CD14-positive monocyte (primary cell): ENCODE data around the gene RAB7B. TPM values are rescaled to one million over a fixed set of nuclear protein-coding genes. Genes with fewer than 3 reads are reported as not detected.

Experiments
- DNase-seq, 3 donors: peaks; one replicate each; pipeline ENCODE4 v3.0.0-alpha.2; 2011 to 2022
- H2AFZ ChIP-seq: 2 replicates; pipeline ENCODE4 v1.6.0; 2012; ENCODE audit warnings: mild to moderate bottlenecking, low read depth, low read length, inconsistent platforms; ENCODE audit not compliant: insufficient read depth, poor library complexity, severe bottlenecking
- H3K27ac ChIP-seq, 2 donors: 1 replicate in 1 of 2; 2 replicates in 1 of 2; pipeline ENCODE4 v1.5.1; 2012 to 2013; ENCODE audit warnings: low read length in 2 of 2, control low read depth in 1 of 2, inconsistent platforms in 1 of 2, low read depth in 1 of 2, mild to moderate bottlenecking in 1 of 2
- H3K27me3 ChIP-seq, 2 donors: one replicate each; pipeline versions ENCODE4 v1.6.0 to v1.6.1; 2011 to 2013; ENCODE audit warnings: low read length in 2 of 2; ENCODE audit not compliant: control insufficient read depth in 2 of 2, insufficient read depth in 2 of 2
- H3K36me3 ChIP-seq, 2 donors: replicated peaks in 1 of 2; 1 replicate in 1 of 2; 2 replicates in 1 of 2; pipeline versions ENCODE4 v1.5.1 to v1.6.1; 2012 to 2013; ENCODE audit warnings: low read length in 2 of 2, control low read depth in 1 of 2, inconsistent platforms in 1 of 2, mild to moderate bottlenecking in 1 of 2; ENCODE audit not compliant: insufficient read depth in 2 of 2, control insufficient read depth in 1 of 2
- H3K4me1 ChIP-seq, 2 donors: 1 replicate in 1 of 2; 2 replicates in 1 of 2; pipeline versions ENCODE4 v1.5.1 to v1.6.1; 2012 to 2013; ENCODE audit warnings: low read length in 2 of 2, control low read depth in 1 of 2, inconsistent platforms in 1 of 2, mild to moderate bottlenecking in 1 of 2, moderate library complexity in 1 of 2; ENCODE audit not compliant: insufficient read depth in 2 of 2, control insufficient read depth in 1 of 2
- H3K4me2 ChIP-seq: replicated peaks from 2 replicates; pipeline ENCODE3; 2012; ENCODE audit warnings: low read length, moderate library complexity, mild to moderate bottlenecking; ENCODE audit not compliant: poor library complexity, severe bottlenecking; ENCODE audit errors: extremely low read depth
- H3K4me3 ChIP-seq, 3 experiments: fragments of 200-600 bp in 1 of 3; sonication (generic) in 1 of 3; replicated peaks in 1 of 3; 1 replicate in 2 of 3; 2 replicates in 1 of 3; pipeline ENCODE4 v1.5.1; 2011 to 2013; ENCODE audit warnings: low read length in 3 of 3, mild to moderate bottlenecking in 3 of 3, control low read depth in 2 of 3, low read depth in 2 of 3, inconsistent platforms in 1 of 3, moderate library complexity in 1 of 3
- H3K79me2 ChIP-seq: 2 replicates; pipeline ENCODE4 v1.6.0; 2012; ENCODE audit warnings: mild to moderate bottlenecking, control low read depth, inconsistent platforms, low read length, moderate library complexity; ENCODE audit not compliant: insufficient read depth
- H3K9ac ChIP-seq: 2 replicates; pipeline ENCODE4 v1.6.0; 2017; ENCODE audit warnings: low read length, mild to moderate bottlenecking; ENCODE audit not compliant: insufficient read depth, poor library complexity, severe bottlenecking
- H3K9me3 ChIP-seq, 2 donors: replicated peaks in 1 of 2; 1 replicate in 1 of 2; 2 replicates in 1 of 2; pipeline versions ENCODE4 v1.5.1 to v1.6.1; 2012 to 2013; ENCODE audit warnings: low read length in 2 of 2, control low read depth in 1 of 2; ENCODE audit not compliant: control insufficient read depth in 1 of 2, insufficient read depth in 1 of 2
- H4K20me1 ChIP-seq: 2 replicates; pipeline ENCODE4 v1.6.0; 2012; ENCODE audit warnings: mild to moderate bottlenecking, low read length, control low read depth, moderate library complexity; ENCODE audit not compliant: insufficient read depth
- H3K27ac Mint-ChIP-seq, 7 donors: one replicate each; pipeline ENCODE4 v1.8.0; 2020; ENCODE audit warnings: mild to moderate bottlenecking in 7 of 7, mixed read lengths in 7 of 7, moderate library complexity in 6 of 7, inconsistent platforms in 2 of 7
- H3K27me3 Mint-ChIP-seq, 3 donors: one replicate each; pipeline ENCODE4 v1.8.0; 2021 to 2022; ENCODE audit warnings: low read depth in 3 of 3, mild to moderate bottlenecking in 3 of 3, mixed read lengths in 3 of 3, moderate library complexity in 3 of 3, inconsistent platforms in 1 of 3
- H3K36me3 Mint-ChIP-seq, 2 donors: one replicate each; pipeline ENCODE4 v1.8.0; 2020; ENCODE audit warnings: mixed read lengths in 2 of 2, inconsistent platforms in 1 of 2, mild to moderate bottlenecking in 1 of 2
- H3K4me1 Mint-ChIP-seq: one replicate; pipeline ENCODE4 v1.8.0; 2020; ENCODE audit warnings: mild to moderate bottlenecking, mixed read lengths
- H3K4me3 Mint-ChIP-seq, 2 donors: one replicate each; pipeline ENCODE4 v1.8.0; 2020; ENCODE audit warnings: mild to moderate bottlenecking in 2 of 2, mixed read lengths in 2 of 2, moderate library complexity in 1 of 2
- H3K9me3 Mint-ChIP-seq, 7 donors: one replicate each; pipeline ENCODE4 v1.8.0; 2020 to 2022; ENCODE audit warnings: mixed read lengths in 7 of 7, mild to moderate bottlenecking in 6 of 7, moderate library complexity in 6 of 7, inconsistent platforms in 2 of 7
- WGBS: methylation state at CpG from one replicate; pipeline ENCODE4 v1.1.5; 2013; ENCODE audit warnings: missing lambda C conversion rate; ENCODE audit not compliant: insufficient coverage; 5-methylcytosine and 5-hydroxymethylcytosine counted together
- intact Hi-C, 2 donors: fragments of 100-400 bp; cut with micrococcal nuclease; formaldehyde crosslinking; loops; one replicate each; pipeline versions ENCODE4 v1.15.0 to v1.15.1; 2023
- polyA plus RNA-seq, 3 donors: library from polyadenylated mRNA; depleted of rRNA in 1 of 3; unstranded in 2 of 3; stranded (reverse) in 1 of 3; fragments of 300-500 nt in 2 of 3; fragments of >200 nt in 1 of 3; fragmentation: Illumina TruSeq in 2 of 3; gene quantifications; 1 replicate in 2 of 3; 2 replicates in 1 of 3; pipeline ENCODE4 v1.2.3, GENCODE V29; 2012 to 2021
- TF ChIP-seq, protein P1 (sequence below): fragments of 200-600 bp; IDR thresholded peaks from one replicate; pipeline ENCODE4 v1.8.0; 2022; ENCODE audit warnings: antibody characterized with exemption, mild to moderate bottlenecking

RAB7B gene
- polyA plus RNA-seq, 3 donors = 0.41 to 0.52 (median 0.47) TPM

DNA sequence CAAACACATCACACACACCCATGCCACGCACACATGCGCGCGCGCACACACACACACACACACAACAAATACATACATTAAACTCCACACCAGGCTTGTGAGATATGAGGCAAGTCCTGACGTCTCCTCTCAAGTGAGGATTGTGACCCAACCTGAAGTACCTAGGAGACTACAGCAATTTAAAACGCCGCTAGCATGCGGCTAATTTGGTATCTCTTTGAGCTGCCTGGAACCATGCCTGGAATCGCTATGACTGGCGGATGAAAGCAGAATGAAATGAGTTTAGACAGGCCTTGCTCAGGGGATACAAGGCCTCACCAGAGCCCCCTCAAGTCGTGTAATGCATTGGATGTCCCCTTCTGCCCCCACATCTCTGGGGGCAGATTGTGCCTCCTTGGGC lies 1.6 kb upstream of the RAB7B start:
- intact Hi-C loops = no loop called here
- no peaks in the 10 kb centered on the region for H3K9me3 ChIP-seq
- H3K9ac ChIP-seq = no peak overlapping the region
- peaks cover 7% of the 10 kb centered on the region for H3K79me2 ChIP-seq
- peaks cover 53 to 58% of the 10 kb centered on the region in 2 donors for H3K4me1 ChIP-seq
- Mint-ChIP-seq H3K27ac (peak overlapping the region in 2 of 7 donors; percentile 9 to 39), H3K9me3 (no peaks in the 10 kb centered on the region), H3K27me3 (no peaks in the 10 kb centered on the region), H3K4me1 (peaks cover 65% of the 10 kb centered on the region), H3K4me3 (no peak overlapping the region), H3K36me3 (no peaks in the 10 kb centered on the region)
- DNase-seq = no peak
- no peak overlapping the region for H3K4me2 ChIP-seq
- no peak overlapping the region for H2AFZ ChIP-seq
- H3K27me3 ChIP-seq = no peaks in the 10 kb centered on the region
- no peaks in the 10 kb centered on the region for H4K20me1 ChIP-seq
- TF ChIP-seq, protein P1, sequence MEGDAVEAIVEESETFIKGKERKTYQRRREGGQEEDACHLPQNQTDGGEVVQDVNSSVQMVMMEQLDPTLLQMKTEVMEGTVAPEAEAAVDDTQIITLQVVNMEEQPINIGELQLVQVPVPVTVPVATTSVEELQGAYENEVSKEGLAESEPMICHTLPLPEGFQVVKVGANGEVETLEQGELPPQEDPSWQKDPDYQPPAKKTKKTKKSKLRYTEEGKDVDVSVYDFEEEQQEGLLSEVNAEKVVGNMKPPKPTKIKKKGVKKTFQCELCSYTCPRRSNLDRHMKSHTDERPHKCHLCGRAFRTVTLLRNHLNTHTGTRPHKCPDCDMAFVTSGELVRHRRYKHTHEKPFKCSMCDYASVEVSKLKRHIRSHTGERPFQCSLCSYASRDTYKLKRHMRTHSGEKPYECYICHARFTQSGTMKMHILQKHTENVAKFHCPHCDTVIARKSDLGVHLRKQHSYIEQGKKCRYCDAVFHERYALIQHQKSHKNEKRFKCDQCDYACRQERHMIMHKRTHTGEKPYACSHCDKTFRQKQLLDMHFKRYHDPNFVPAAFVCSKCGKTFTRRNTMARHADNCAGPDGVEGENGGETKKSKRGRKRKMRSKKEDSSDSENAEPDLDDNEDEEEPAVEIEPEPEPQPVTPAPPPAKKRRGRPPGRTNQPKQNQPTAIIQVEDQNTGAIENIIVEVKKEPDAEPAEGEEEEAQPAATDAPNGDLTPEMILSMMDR = no peak
- no peak overlapping the region for H3K27ac ChIP-seq
- no peak overlapping the region for H3K4me3 ChIP-seq
- WGBS = 89% methylated on average over 12 of the region's 12 CpGs
- H3K36me3 ChIP-seq = no peaks in the 10 kb centered on the region

DNA sequence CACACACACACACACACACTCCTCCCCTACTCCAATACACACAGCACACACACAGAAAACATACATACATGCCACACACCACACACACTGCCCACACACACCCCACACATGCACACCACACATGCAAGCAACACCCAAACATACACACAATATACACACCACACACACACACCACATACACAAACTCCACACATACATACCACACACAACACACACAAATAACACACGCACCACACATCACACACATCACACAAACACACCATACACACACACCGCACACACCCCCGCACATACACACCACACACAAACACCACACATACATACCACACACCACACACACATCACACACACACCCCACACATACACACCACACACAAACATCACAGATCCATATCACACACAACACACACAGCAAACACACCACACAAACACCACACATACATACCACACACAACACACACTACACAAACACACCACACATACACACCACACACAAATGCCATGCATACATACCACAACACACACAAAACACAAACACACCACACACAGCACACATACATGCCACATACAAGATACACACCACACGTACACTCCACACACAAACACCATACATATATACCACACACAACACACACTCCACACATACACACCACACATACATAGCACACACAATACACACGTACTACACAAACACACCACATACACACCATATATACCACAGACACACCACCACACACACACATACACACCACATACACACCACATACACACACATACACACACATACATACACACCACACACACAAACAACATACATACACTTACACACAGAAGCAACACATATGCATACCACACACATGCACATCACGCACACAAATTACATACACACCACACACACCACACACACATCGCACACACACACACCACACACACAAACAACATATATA lies 932 bp upstream of the RAB7B start:
- Histone ChIP-seq H2AFZ (no peak overlapping the region), H3K79me2 (peaks cover 7% of the 10 kb centered on the region), H3K9ac (no peak overlapping the region), H3K9me3 (no peaks in the 10 kb centered on the region), H3K4me2 (peak overlapping the region; percentile 48), H3K4me3 (peak overlapping the region in 1 of 3 experiments; percentile 44), H4K20me1 (no peaks in the 10 kb centered on the region), H3K36me3 (no peaks in the 10 kb centered on the region), H3K27ac (peak overlapping the region in 1 of 2 donors; percentile 54), H3K4me1 (peaks cover 53 to 58% of the 10 kb centered on the region in 2 donors), H3K27me3 (no peaks in the 10 kb centered on the region)
- Mint-ChIP-seq H3K36me3 (no peaks in the 10 kb centered on the region), H3K9me3 (no peaks in the 10 kb centered on the region), H3K27me3 (no peaks in the 10 kb centered on the region), H3K27ac (peak overlapping the region; percentile 43 to 89 (median 72)), H3K4me1 (peaks cover 65% of the 10 kb centered on the region), H3K4me3 (peak overlapping the region in 1 of 2 donors; percentile 26)
- WGBS = 100% methylated on average over 7 of the region's 7 CpGs
- TF ChIP-seq, protein P1 = no peak
- no peak for DNase-seq
- intact Hi-C loops = no loop called here
